Measurements from ENCODE around the gene MED13L.

The MED13L gene

DNA sequence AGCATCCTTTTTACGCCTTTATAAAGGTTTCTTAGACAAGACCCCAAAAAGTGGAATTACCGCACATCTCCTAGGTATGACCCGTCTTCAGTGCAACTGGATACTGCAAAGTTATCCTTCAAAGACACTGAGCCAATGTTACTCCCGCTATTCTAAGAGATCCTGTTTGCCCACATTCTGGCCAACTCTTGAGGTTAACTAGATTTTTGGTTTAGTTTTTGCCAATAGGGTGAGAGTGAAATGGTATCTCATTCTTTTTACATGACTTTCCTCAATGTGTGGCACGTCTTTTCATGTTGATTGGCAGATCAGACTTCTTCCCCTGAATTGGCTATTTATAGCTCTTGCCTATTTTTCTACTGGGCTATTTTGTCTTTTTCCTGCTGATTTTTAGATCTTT is 347.2 kb downstream of the MED13L start:
- ATAC-seq, result no peak
- TF ChIP-seq PPARA (CRISPR knock-in tag; IDR thresholded peaks at IDR 0.05; ENCODE audit: borderline replicate concordance) (no peak), ESRRG (CRISPR knock-in tag; IDR thresholded peaks at IDR 0.05) (no peak), ZFP3 (CRISPR knock-in tag; IDR thresholded peaks at IDR 0.05) (no peak), RARB (CRISPR knock-in tag; IDR thresholded peaks at IDR 0.05) (no peak), SNAI2 (CRISPR knock-in tag; IDR thresholded peaks at IDR 0.05) (no peak), OSR1 (CRISPR knock-in tag; IDR thresholded peaks at IDR 0.05) (no peak), BACH2 (CRISPR knock-in tag; IDR thresholded peaks at IDR 0.05; ENCODE audit: borderline replicate concordance) (no peak), ZNF70 (CRISPR knock-in tag; IDR thresholded peaks at IDR 0.05) (no peak)
- TF ChIP-seq, protein P1, sequence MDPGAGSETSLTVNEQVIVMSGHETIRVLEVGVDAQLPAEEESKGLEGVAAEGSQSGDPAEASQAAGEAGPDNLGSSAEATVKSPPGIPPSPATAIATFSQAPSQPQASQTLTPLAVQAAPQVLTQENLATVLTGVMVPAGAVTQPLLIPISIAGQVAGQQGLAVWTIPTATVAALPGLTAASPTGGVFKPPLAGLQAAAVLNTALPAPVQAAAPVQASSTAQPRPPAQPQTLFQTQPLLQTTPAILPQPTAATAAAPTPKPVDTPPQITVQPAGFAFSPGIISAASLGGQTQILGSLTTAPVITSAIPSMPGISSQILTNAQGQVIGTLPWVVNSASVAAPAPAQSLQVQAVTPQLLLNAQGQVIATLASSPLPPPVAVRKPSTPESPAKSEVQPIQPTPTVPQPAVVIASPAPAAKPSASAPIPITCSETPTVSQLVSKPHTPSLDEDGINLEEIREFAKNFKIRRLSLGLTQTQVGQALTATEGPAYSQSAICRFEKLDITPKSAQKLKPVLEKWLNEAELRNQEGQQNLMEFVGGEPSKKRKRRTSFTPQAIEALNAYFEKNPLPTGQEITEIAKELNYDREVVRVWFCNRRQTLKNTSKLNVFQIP (CRISPR knock-in tag; IDR thresholded peaks at IDR 0.05; ENCODE audit: borderline replicate concordance, low read depth), result no peak
- TF ChIP-seq, protein P2, sequence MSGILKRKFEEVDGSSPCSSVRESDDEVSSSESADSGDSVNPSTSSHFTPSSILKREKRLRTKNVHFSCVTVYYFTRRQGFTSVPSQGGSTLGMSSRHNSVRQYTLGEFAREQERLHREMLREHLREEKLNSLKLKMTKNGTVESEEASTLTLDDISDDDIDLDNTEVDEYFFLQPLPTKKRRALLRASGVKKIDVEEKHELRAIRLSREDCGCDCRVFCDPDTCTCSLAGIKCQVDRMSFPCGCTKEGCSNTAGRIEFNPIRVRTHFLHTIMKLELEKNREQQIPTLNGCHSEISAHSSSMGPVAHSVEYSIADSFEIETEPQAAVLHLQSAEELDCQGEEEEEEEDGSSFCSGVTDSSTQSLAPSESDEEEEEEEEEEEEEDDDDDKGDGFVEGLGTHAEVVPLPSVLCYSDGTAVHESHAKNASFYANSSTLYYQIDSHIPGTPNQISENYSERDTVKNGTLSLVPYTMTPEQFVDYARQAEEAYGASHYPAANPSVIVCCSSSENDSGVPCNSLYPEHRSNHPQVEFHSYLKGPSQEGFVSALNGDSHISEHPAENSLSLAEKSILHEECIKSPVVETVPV (CRISPR knock-in tag; IDR thresholded peaks at IDR 0.05), result no peak

DNA sequence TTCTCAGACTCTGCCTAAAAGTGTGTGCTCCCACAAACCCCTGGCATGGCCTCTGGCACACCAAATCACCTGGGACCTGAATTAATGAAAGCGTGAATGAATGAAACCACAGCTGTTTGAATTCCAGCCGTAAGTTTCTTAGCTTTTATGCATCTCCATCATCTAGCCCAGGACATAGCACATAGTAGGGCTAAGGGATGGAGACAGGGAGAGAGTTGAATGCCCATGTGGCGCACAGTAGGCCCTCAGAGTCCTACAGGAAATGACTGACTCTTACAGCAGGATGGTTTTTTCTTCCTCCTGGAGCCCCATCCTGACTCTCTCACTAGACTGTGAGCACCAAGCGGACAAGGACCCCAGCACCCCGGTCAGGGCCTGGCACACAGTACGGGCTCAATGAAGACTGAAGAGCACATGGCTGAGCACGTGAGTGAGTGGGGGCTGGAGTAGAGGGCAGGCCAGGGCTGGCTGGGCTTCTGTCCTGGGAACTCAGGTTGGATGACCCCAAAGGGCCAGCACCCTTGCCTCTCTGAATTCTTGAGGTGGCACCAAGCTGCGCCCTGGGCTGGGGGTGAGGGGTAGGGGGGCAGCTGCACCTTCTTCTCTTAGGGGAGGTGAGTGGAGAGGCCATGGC is 351.3 kb downstream of the MED13L start:
- TF ChIP-seq ZNF8 (CRISPR knock-in tag; IDR thresholded peaks at IDR 0.05) (no peak), BACH2 (CRISPR knock-in tag; IDR thresholded peaks at IDR 0.05; ENCODE audit: borderline replicate concordance) (no peak)
- TF ChIP-seq, protein P2 (CRISPR knock-in tag; IDR thresholded peaks at IDR 0.05), result no peak
- no peak for ATAC-seq

DNA sequence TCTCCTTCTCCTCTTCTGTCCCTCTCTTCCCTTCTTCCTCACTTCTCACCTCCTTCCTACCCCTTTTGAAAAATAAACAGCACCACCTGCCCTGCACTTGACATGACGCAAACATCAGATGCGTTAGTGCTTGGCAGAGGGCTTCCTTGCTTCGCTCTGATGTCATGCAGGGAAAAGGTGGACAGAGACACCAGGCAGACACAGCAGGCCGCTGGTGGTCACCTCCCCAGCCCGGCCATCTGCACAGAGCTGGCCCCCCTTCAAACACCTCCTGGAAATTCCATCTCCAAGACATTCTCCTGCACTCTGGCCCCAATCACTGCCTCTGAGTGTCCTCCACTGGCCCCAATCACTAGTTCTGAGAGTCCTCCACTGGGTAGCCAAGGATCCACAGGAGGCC is 353.6 kb downstream of the MED13L start:
- TF ChIP-seq ISL1 (CRISPR knock-in tag; IDR thresholded peaks at IDR 0.05), result no peak
- TF ChIP-seq TOX (CRISPR knock-in tag; IDR thresholded peaks at IDR 0.05; ENCODE audit: borderline replicate concordance), result no peak
- TF ChIP-seq BACH2 (CRISPR knock-in tag; IDR thresholded peaks at IDR 0.05; ENCODE audit: borderline replicate concordance), result no peak
- TF ChIP-seq, protein P3, sequence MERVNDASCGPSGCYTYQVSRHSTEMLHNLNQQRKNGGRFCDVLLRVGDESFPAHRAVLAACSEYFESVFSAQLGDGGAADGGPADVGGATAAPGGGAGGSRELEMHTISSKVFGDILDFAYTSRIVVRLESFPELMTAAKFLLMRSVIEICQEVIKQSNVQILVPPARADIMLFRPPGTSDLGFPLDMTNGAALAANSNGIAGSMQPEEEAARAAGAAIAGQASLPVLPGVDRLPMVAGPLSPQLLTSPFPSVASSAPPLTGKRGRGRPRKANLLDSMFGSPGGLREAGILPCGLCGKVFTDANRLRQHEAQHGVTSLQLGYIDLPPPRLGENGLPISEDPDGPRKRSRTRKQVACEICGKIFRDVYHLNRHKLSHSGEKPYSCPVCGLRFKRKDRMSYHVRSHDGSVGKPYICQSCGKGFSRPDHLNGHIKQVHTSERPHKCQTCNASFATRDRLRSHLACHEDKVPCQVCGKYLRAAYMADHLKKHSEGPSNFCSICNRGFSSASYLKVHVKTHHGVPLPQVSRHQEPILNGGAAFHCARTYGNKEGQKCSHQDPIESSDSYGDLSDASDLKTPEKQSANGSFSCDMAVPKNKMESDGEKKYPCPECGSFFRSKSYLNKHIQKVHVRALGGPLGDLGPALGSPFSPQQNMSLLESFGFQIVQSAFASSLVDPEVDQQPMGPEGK (CRISPR knock-in tag; IDR thresholded peaks at IDR 0.05; ENCODE audit: borderline replicate concordance), result no peak
- no peak for ATAC-seq

DNA sequence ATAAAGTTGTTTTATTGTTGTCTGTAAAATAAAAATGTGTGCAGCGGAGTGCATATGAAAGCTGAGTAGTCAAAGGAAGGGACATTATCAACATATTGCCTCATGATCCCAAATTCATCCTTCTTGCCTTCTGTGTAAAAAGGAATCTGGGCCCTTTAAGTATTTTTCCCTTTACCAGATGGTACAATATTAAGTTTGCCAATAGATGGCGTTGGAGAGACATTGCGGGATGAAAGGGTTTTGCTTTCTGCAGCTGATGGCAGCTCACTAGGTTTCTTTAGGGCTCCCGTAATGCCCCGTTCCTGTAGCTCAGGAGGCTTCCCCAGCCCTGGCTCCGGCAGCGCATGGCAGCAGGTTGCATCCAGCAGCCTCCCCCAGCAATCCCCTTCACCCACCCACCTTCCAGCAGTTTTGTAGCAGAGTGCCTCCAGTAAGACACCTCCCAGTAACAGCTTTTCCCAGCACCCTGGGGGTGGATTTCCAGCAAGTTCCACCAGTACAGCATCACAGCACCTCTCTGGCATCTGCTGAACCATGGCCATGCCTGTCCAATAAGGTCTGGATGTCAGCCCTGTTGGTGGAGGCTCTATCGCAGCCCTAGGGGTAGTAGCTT is 354.4 kb downstream of the MED13L start:
- no peak for ATAC-seq
- TF ChIP-seq, protein P4, sequence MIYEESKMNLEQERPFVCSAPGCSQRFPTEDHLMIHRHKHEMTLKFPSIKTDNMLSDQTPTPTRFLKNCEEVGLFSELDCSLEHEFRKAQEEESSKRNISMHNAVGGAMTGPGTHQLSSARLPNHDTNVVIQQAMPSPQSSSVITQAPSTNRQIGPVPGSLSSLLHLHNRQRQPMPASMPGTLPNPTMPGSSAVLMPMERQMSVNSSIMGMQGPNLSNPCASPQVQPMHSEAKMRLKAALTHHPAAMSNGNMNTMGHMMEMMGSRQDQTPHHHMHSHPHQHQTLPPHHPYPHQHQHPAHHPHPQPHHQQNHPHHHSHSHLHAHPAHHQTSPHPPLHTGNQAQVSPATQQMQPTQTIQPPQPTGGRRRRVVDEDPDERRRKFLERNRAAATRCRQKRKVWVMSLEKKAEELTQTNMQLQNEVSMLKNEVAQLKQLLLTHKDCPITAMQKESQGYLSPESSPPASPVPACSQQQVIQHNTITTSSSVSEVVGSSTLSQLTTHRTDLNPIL (CRISPR knock-in tag; IDR thresholded peaks at IDR 0.05; ENCODE audit: low read depth), result no peak
- no peak for TF ChIP-seq SNAI2 (CRISPR knock-in tag; IDR thresholded peaks at IDR 0.05)
- no peak for TF ChIP-seq ZNF565 (CRISPR knock-in tag; conservative IDR thresholded peaks at IDR 0.05; ENCODE audit: low read depth)
- TF ChIP-seq, protein P3 (CRISPR knock-in tag; IDR thresholded peaks at IDR 0.05; ENCODE audit: borderline replicate concordance), result no peak
- no peak for TF ChIP-seq ZNF8 (CRISPR knock-in tag; IDR thresholded peaks at IDR 0.05)
- no peak for TF ChIP-seq RARB (CRISPR knock-in tag; IDR thresholded peaks at IDR 0.05)
- no peak for TF ChIP-seq ZC3H10 (CRISPR knock-in tag; IDR thresholded peaks at IDR 0.05)
- no peak for TF ChIP-seq TOX (CRISPR knock-in tag; IDR thresholded peaks at IDR 0.05; ENCODE audit: borderline replicate concordance)
- no peak for TF ChIP-seq ZNF70 (CRISPR knock-in tag; IDR thresholded peaks at IDR 0.05)
- no peak for TF ChIP-seq ESRRG (CRISPR knock-in tag; IDR thresholded peaks at IDR 0.05)
- TF ChIP-seq TCF4 (CRISPR knock-in tag; IDR thresholded peaks at IDR 0.05; ENCODE audit: borderline replicate concordance), result no peak
- TF ChIP-seq, protein P1 (CRISPR knock-in tag; IDR thresholded peaks at IDR 0.05; ENCODE audit: borderline replicate concordance, low read depth), result no peak
- no peak for TF ChIP-seq ISL1 (CRISPR knock-in tag; IDR thresholded peaks at IDR 0.05)
- TF ChIP-seq CSDC2 (CRISPR knock-in tag; IDR thresholded peaks at IDR 0.05), result no peak
